Effector memory CD4-positive, alpha-beta T cell (primary cell): ENCODE measurements around the gene LGR5.

Experiments used
- DNase-seq, 3 donors: peaks; one replicate each; pipeline ENCODE4 v3.0.0-alpha.2; 2020
- H3K27ac ChIP-seq: 2 replicates; pipeline ENCODE4 v1.7.0; 2013; ENCODE audit warnings: mild to moderate bottlenecking, low read length, moderate library complexity; ENCODE audit not compliant: insufficient read depth, poor library complexity, severe bottlenecking
- H3K27me3 ChIP-seq: replicated peaks from 2 replicates; pipeline ENCODE4 v1.7.0; 2013; ENCODE audit warnings: mild to moderate bottlenecking, low read length; ENCODE audit not compliant: insufficient read depth, control insufficient read depth, poor library complexity, severe bottlenecking
- H3K36me3 ChIP-seq: 2 replicates; pipeline ENCODE4 v1.7.0; 2013; ENCODE audit warnings: mild to moderate bottlenecking, low read length, moderate library complexity; ENCODE audit not compliant: control insufficient read depth, insufficient read depth
- H3K4me1 ChIP-seq: 2 replicates; pipeline ENCODE4 v1.7.0; 2013; ENCODE audit warnings: low read length, mild to moderate bottlenecking; ENCODE audit not compliant: control insufficient read depth, insufficient read depth, poor library complexity, severe bottlenecking
- H3K4me3 ChIP-seq: 2 replicates; pipeline ENCODE4 v1.7.0; 2013; ENCODE audit warnings: low read length, low read depth, mild to moderate bottlenecking; ENCODE audit not compliant: insufficient read depth, poor library complexity, severe bottlenecking
- H3K9me3 ChIP-seq: 2 replicates; pipeline ENCODE4 v1.7.0; 2013; ENCODE audit warnings: mild to moderate bottlenecking, low read length, moderate library complexity; ENCODE audit not compliant: control insufficient read depth

The LGR5 gene

GRCh38 chr12:71602761-71603577 is 163.4 kb downstream of the LGR5 start:
- Histone ChIP-seq H3K27me3 (no peaks in the 10 kb centered on the region), H3K27ac (no peak overlapping the region), H3K4me3 (no peak overlapping the region), H3K36me3 (peaks cover 15% of the 10 kb centered on the region), H3K4me1 (no peaks in the 10 kb centered on the region), H3K9me3 (no peaks in the 10 kb centered on the region)
- no peak for DNase-seq

GRCh38 chr12:71605039-71605438 is 165.4 kb downstream of the LGR5 start:
- no peaks in the 10 kb centered on the region for H3K27me3 ChIP-seq
- H3K4me3 ChIP-seq = no peak overlapping the region
- DNase-seq = no peak
- peaks cover 29% of the 10 kb centered on the region for H3K36me3 ChIP-seq
- no peaks in the 10 kb centered on the region for H3K9me3 ChIP-seq
- no peak overlapping the region for H3K27ac ChIP-seq
- no peaks in the 10 kb centered on the region for H3K4me1 ChIP-seq

- no peaks in the 10 kb centered on the region for H3K9me3 ChIP-seq
- no peaks in the 10 kb centered on the region for H3K27me3 ChIP-seq
- no peak for DNase-seq
- H3K36me3 ChIP-seq = peaks cover 43% of the 10 kb centered on the region
- no peak overlapping the region for H3K27ac ChIP-seq
- H3K4me1 ChIP-seq = no peaks in the 10 kb centered on the region
- no peak overlapping the region for H3K4me3 ChIP-seq
Observed at GRCh38 chr12:71607494-71608330, 168.1 kb downstream of the LGR5 start.

- no peak overlapping the region for H3K4me3 ChIP-seq
- no peak for DNase-seq
- H3K27ac ChIP-seq = no peak overlapping the region
- H3K9me3 ChIP-seq = no peaks in the 10 kb centered on the region
- H3K4me1 ChIP-seq = no peaks in the 10 kb centered on the region
- H3K36me3 ChIP-seq = peaks cover 67% of the 10 kb centered on the region
- no peaks in the 10 kb centered on the region for H3K27me3 ChIP-seq
Observed at GRCh38 chr12:71610031-71610795, 170.6 kb downstream of the LGR5 start.

GRCh38 chr12:71621938-71622337 is 182.3 kb downstream of the LGR5 start:
- no peak overlapping the region for H3K27ac ChIP-seq
- H3K4me3 ChIP-seq = no peak overlapping the region
- H3K27me3 ChIP-seq = no peaks in the 10 kb centered on the region
- H3K4me1 ChIP-seq = peaks cover 4% of the 10 kb centered on the region
- no peaks in the 10 kb centered on the region for H3K9me3 ChIP-seq
- H3K36me3 ChIP-seq = peaks cover 74% of the 10 kb centered on the region
- DNase-seq = no peak

- Histone ChIP-seq H3K27ac (no peak overlapping the region), H3K36me3 (peaks cover 70% of the 10 kb centered on the region)
- DNase-seq = no peak
Observed at GRCh38 chr12:71625476-71625875, 185.9 kb downstream of the LGR5 start.

GRCh38 chr12:71626098-71626497 is 186.5 kb downstream of the LGR5 start:
- DNase-seq = no peak
- Histone ChIP-seq H3K36me3 (peaks cover 71% of the 10 kb centered on the region), H3K27me3 (no peaks in the 10 kb centered on the region), H3K4me1 (peaks cover 4% of the 10 kb centered on the region), H3K27ac (no peak overlapping the region), H3K9me3 (no peaks in the 10 kb centered on the region), H3K4me3 (no peak overlapping the region)

More at GRCh38 chr12:71625476-71625875, 185.9 kb downstream of the LGR5 start:
- H3K4me3 ChIP-seq = no peak overlapping the region
- no peaks in the 10 kb centered on the region for H3K9me3 ChIP-seq
- H3K27me3 ChIP-seq = no peaks in the 10 kb centered on the region
- peaks cover 4% of the 10 kb centered on the region for H3K4me1 ChIP-seq

GRCh38 chr12:71626768-71627167 is 187.2 kb downstream of the LGR5 start:
- no peak overlapping the region for H3K4me3 ChIP-seq
- H3K27ac ChIP-seq = no peak overlapping the region
- no peak for DNase-seq
- H3K27me3 ChIP-seq = no peaks in the 10 kb centered on the region
- H3K36me3 ChIP-seq = peaks cover 74% of the 10 kb centered on the region
- peaks cover 4% of the 10 kb centered on the region for H3K4me1 ChIP-seq
- no peaks in the 10 kb centered on the region for H3K9me3 ChIP-seq

GRCh38 chr12:71627438-71628002 is 187.9 kb downstream of the LGR5 start:
- peaks cover 74% of the 10 kb centered on the region for H3K36me3 ChIP-seq

More at GRCh38 chr12:71627438-71628002, 187.9 kb downstream of the LGR5 start:
- Histone ChIP-seq H3K4me1 (peaks cover 4% of the 10 kb centered on the region), H3K27me3 (no peaks in the 10 kb centered on the region), H3K27ac (no peak overlapping the region), H3K4me3 (no peak overlapping the region), H3K9me3 (no peaks in the 10 kb centered on the region)
- no peak for DNase-seq
